Measurements from ENCODE around the gene CKB.

GRCh38 chr14:103518422-103519042, 4.1 kb downstream of the CKB start:
- TF ChIP-seq, protein P1, sequence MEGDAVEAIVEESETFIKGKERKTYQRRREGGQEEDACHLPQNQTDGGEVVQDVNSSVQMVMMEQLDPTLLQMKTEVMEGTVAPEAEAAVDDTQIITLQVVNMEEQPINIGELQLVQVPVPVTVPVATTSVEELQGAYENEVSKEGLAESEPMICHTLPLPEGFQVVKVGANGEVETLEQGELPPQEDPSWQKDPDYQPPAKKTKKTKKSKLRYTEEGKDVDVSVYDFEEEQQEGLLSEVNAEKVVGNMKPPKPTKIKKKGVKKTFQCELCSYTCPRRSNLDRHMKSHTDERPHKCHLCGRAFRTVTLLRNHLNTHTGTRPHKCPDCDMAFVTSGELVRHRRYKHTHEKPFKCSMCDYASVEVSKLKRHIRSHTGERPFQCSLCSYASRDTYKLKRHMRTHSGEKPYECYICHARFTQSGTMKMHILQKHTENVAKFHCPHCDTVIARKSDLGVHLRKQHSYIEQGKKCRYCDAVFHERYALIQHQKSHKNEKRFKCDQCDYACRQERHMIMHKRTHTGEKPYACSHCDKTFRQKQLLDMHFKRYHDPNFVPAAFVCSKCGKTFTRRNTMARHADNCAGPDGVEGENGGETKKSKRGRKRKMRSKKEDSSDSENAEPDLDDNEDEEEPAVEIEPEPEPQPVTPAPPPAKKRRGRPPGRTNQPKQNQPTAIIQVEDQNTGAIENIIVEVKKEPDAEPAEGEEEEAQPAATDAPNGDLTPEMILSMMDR (IDR thresholded peaks at IDR 0.05): peak; percentile 81 to 82 (median 81)
- no peak for TF ChIP-seq POLR2A (IDR thresholded peaks at IDR 0.05)
